ENCODE measurements around the gene PXYLP1.

Gene PXYLP1

GRCh38 chr3:141231101-141231951, at the start of gene PXYLP1:
Gene PXYLP1, plus strand, starts transcription at chr3:141231825. Its CDS starts 28,351 bp downstream, at chr3:141260176.
- peak; percentile 69 for DNase-seq (ENCODE audit: extremely low read depth, low read depth)
- TF ChIP-seq CTCF (IDR thresholded peaks at IDR 0.05; ENCODE audit: low read depth, low read length), result peak; percentile 30

- no peak for TF ChIP-seq CTCF (IDR thresholded peaks at IDR 0.05; ENCODE audit: low read depth, low read length)
- DNase-seq (ENCODE audit: extremely low read depth, low read depth), result no peak
Observed at GRCh38 chr3:141183606-141184005, 48.0 kb upstream of the PXYLP1 start.

- no peak for DNase-seq (ENCODE audit: extremely low read depth, low read depth)
- no peak for TF ChIP-seq CTCF (IDR thresholded peaks at IDR 0.05; ENCODE audit: low read depth, low read length)
Observed at GRCh38 chr3:141184430-141184829, 47.2 kb upstream of the PXYLP1 start.

- no peak for DNase-seq (ENCODE audit: extremely low read depth, low read depth)
- TF ChIP-seq CTCF (IDR thresholded peaks at IDR 0.05; ENCODE audit: low read depth, low read length), result no peak
Observed at GRCh38 chr3:141191097-141191749, 40.4 kb upstream of the PXYLP1 start.

GRCh38 chr3:141192345-141192744, 39.3 kb upstream of the PXYLP1 start:
- no peak; the same call in none of the 2 replicates for TF ChIP-seq CTCF (IDR thresholded peaks at IDR 0.05; ENCODE audit: low read depth, low read length)
- DNase-seq (ENCODE audit: extremely low read depth, low read depth), result peak; percentile 84

GRCh38 chr3:141193066-141193830, 38.4 kb upstream of the PXYLP1 start:
- DNase-seq (ENCODE audit: extremely low read depth, low read depth), result no peak
- TF ChIP-seq CTCF (IDR thresholded peaks at IDR 0.05; ENCODE audit: low read depth, low read length), result no peak
